ENCODE results near the gene CYP4F3. TPM values are rescaled to one million over a fixed set of nuclear protein-coding genes. Genes with fewer than 3 reads are reported as not detected.

CYP4F3 gene
- total and polyA plus RNA-seq, 2 experiments from 2014 or later, result 2.2 to 3.3 TPM

- Histone ChIP-seq H3K9me3 (ENCODE audit: low read depth) (peaks cover 4% of the 10 kb centered on the region), H3K9me2 (replicated peaks; ENCODE audit: insufficient read depth) (no peaks in the 10 kb centered on the region), H4K20me1 (ENCODE audit: insufficient read depth, poor library complexity, severe bottlenecking) (no peaks in the 10 kb centered on the region), H3K36me3 (replicated peaks; ENCODE audit: insufficient read depth, low read depth) (no peaks in the 10 kb centered on the region), H3K4me1 (ENCODE audit: insufficient read depth) (no peaks in the 10 kb centered on the region), H3K27ac (no peak overlapping the region), H3K27me3 (no peaks in the 10 kb centered on the region), H3K4me2 (no peak overlapping the region), H3K4me3 (no peak overlapping the region), H2AFZ (no peak overlapping the region), H3K79me2 (no peaks in the 10 kb centered on the region)
- 48% methylated on average over 5 of the region's 5 CpGs for WGBS (ENCODE audit: low lambda C conversion rate, missing lambda C conversion rate)
- TF ChIP-seq EZH2 (IDR thresholded peaks at IDR 0.05; ENCODE audit: borderline replicate concordance), result no peak
- no peak for TF ChIP-seq EZH2phosphoT487 (IDR thresholded peaks at IDR 0.05; ENCODE audit: low read depth, severe bottlenecking, unreplicated experiment)
- TF ChIP-seq CTCF (IDR thresholded peaks at IDR 0.05; ENCODE audit: poor library complexity), result no peak
- no peak for DNase-seq (ENCODE audit: low spot score)
These were observed 7.4 kb upstream of the CYP4F3 start for GRCh38 chr19:15633082-15633835.

DNA sequence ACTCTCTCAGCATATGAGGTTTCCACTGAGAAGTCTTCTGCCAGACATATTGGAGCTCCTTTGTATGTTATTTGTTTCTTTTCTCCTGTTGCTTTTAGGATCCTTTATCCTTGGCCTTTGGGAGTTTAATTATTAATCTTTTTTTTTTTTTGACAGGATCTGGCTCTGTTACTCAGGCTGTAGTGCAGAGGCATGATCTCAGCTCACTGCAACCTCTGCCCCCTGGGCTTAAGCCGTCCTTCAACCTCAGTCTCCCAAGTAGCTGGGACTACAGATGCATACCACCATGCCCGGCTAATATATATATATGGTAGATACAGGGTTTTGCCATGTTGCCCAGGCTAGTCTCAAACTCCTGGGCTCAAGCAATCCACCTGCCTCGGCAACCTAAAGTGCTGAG, 6.6 kb upstream of the CYP4F3 start:
- WGBS (ENCODE audit: low lambda C conversion rate, missing lambda C conversion rate), result 48% methylated on average over 3 of the region's 3 CpGs
- no peak for TF ChIP-seq EZH2 (IDR thresholded peaks at IDR 0.05; ENCODE audit: borderline replicate concordance)
- no peak for TF ChIP-seq CTCF (IDR thresholded peaks at IDR 0.05; ENCODE audit: poor library complexity)
- no peak for TF ChIP-seq EZH2phosphoT487 (IDR thresholded peaks at IDR 0.05; ENCODE audit: low read depth, severe bottlenecking, unreplicated experiment)
- H3K79me2 ChIP-seq, result no peaks in the 10 kb centered on the region
- H3K4me2 ChIP-seq, result no peak overlapping the region
- H3K27me3 ChIP-seq, result no peaks in the 10 kb centered on the region
- H3K4me1 ChIP-seq (ENCODE audit: insufficient read depth), result no peaks in the 10 kb centered on the region
- no peak overlapping the region for H2AFZ ChIP-seq
- H3K9me3 ChIP-seq (ENCODE audit: low read depth), result peaks cover 4% of the 10 kb centered on the region
- DNase-seq (ENCODE audit: low spot score), result no peak
- H3K4me3 ChIP-seq, result no peak overlapping the region
- no peaks in the 10 kb centered on the region for H3K36me3 ChIP-seq (replicated peaks; ENCODE audit: insufficient read depth, low read depth)
- no peak overlapping the region for H3K27ac ChIP-seq
- no peaks in the 10 kb centered on the region for H3K9me2 ChIP-seq (replicated peaks; ENCODE audit: insufficient read depth)
- H4K20me1 ChIP-seq (ENCODE audit: insufficient read depth, poor library complexity, severe bottlenecking), result no peaks in the 10 kb centered on the region

- Histone ChIP-seq H2AFZ (no peak overlapping the region), H3K9me2 (replicated peaks; ENCODE audit: insufficient read depth) (no peaks in the 10 kb centered on the region), H3K79me2 (no peaks in the 10 kb centered on the region), H3K4me2 (no peak overlapping the region), H3K4me1 (ENCODE audit: insufficient read depth) (no peaks in the 10 kb centered on the region), H3K27me3 (no peaks in the 10 kb centered on the region), H3K9me3 (ENCODE audit: low read depth) (peaks cover 4% of the 10 kb centered on the region), H3K27ac (no peak overlapping the region), H3K4me3 (no peak overlapping the region), H3K36me3 (replicated peaks; ENCODE audit: insufficient read depth, low read depth) (no peaks in the 10 kb centered on the region), H4K20me1 (ENCODE audit: insufficient read depth, poor library complexity, severe bottlenecking) (no peaks in the 10 kb centered on the region)
- WGBS (ENCODE audit: low lambda C conversion rate, missing lambda C conversion rate), result 48% methylated on average over 2 of the region's 2 CpGs
- no peak for TF ChIP-seq EZH2 (IDR thresholded peaks at IDR 0.05; ENCODE audit: borderline replicate concordance)
- no peak for TF ChIP-seq CTCF (IDR thresholded peaks at IDR 0.05; ENCODE audit: poor library complexity)
- TF ChIP-seq EZH2phosphoT487 (IDR thresholded peaks at IDR 0.05; ENCODE audit: low read depth, severe bottlenecking, unreplicated experiment), result no peak
- no peak for DNase-seq (ENCODE audit: low spot score)
These were observed 5.5 kb upstream of the CYP4F3 start for GRCh38 chr19:15635016-15635805.
